GM23248 (cell line): ENCODE data around the gene KIAA1958. TPM values are rescaled to one million over a fixed set of nuclear protein-coding genes. Genes with fewer than 3 reads are reported as not detected.
A peak's percentile ranks its signal among the peaks of the same experiment; 100 is the strongest.

Experiments
- DNase-seq: peaks from one replicate; pipeline ENCODE4 v3.0.0-alpha.2; 2015
- H2AFZ ChIP-seq: fragments of 200-600 bp; sonication (generic); 2 replicates; pipeline ENCODE4 v1.6.1; 2016; ENCODE audit warnings: antibody characterized with exemption
- H3F3A ChIP-seq: fragments of 200-600 bp; sonication (generic); 2 replicates; pipeline ENCODE4 v1.6.1; 2016; ENCODE audit warnings: mild to moderate bottlenecking, antibody characterized with exemption, mixed run types; ENCODE audit not compliant: insufficient read depth
- H3K27ac ChIP-seq: fragments of 200-600 bp; sonication (generic); 2 replicates; pipeline ENCODE4 v1.5.1; 2016; ENCODE audit warnings: mild to moderate bottlenecking
- H3K27me3 ChIP-seq: fragments of 200-600 bp; sonication (generic); replicated peaks from 2 replicates; pipeline ENCODE4 v1.6.1; 2016; ENCODE audit warnings: mild to moderate bottlenecking; ENCODE audit not compliant: insufficient read depth
- H3K36me3 ChIP-seq: fragments of 200-600 bp; sonication (generic); 2 replicates; pipeline ENCODE4 v1.6.1; 2016; ENCODE audit warnings: low read depth, mild to moderate bottlenecking
- H3K4me1 ChIP-seq: fragments of 200-600 bp; sonication (generic); 2 replicates; pipeline ENCODE4 v1.6.1; 2016; ENCODE audit warnings: mild to moderate bottlenecking; ENCODE audit not compliant: insufficient read depth
- H3K4me2 ChIP-seq: fragments of 200-600 bp; sonication (generic); one replicate; pipeline ENCODE4 v1.6.1; 2016; ENCODE audit warnings: mild to moderate bottlenecking; ENCODE audit not compliant: unreplicated experiment
- H3K4me3 ChIP-seq: fragments of 200-600 bp; sonication (generic); 2 replicates; pipeline ENCODE4 v1.5.1; 2016; ENCODE audit warnings: mild to moderate bottlenecking
- H3K79me2 ChIP-seq: fragments of 200-600 bp; sonication (generic); 2 replicates; pipeline ENCODE4 v1.6.1; 2016; ENCODE audit warnings: mild to moderate bottlenecking; ENCODE audit not compliant: insufficient read depth
- H3K9ac ChIP-seq: fragments of 200-600 bp; sonication (generic); 2 replicates; pipeline ENCODE4 v1.6.1; 2016; ENCODE audit warnings: mild to moderate bottlenecking
- H3K9me2 ChIP-seq: fragments of 200-600 bp; sonication (generic); 2 replicates; pipeline ENCODE4 v1.6.1; 2016; ENCODE audit warnings: mixed run types, mild to moderate bottlenecking, moderate library complexity; ENCODE audit not compliant: insufficient read depth
- H3K9me3 ChIP-seq: fragments of 200-600 bp; sonication (generic); one replicate; pipeline ENCODE4 v1.6.1; 2017; ENCODE audit warnings: low read depth
- H4K20me1 ChIP-seq: fragments of 200-600 bp; sonication (generic); 2 replicates; pipeline ENCODE4 v1.6.0; 2016; ENCODE audit not compliant: insufficient read depth
- EZH2 ChIP-seq: fragments of 200-600 bp; sonication (generic); IDR thresholded peaks from 2 replicates; pipeline ENCODE4 v1.6.1; 2018; ENCODE audit warnings: antibody characterized with exemption, mild to moderate bottlenecking; ENCODE audit not compliant: insufficient read depth, poor library complexity, severe bottlenecking
- EZH2phosphoT487 ChIP-seq: fragments of 200-600 bp; sonication (generic); IDR thresholded peaks from 2 replicates; pipeline ENCODE4 v1.6.1; 2018; ENCODE audit warnings: antibody characterized with exemption, moderate library complexity, mild to moderate bottlenecking, low read depth; ENCODE audit not compliant: insufficient read depth
- WGBS, 2 experiments: methylation state at CpG; one replicate each; pipeline ENCODE4 v1.1.6; 2015 to 2017; ENCODE audit warnings: low lambda C conversion rate in 2 of 2, low coverage in 1 of 2; ENCODE audit errors: missing lambda C conversion rate in 2 of 2; 5-methylcytosine and 5-hydroxymethylcytosine counted together
- in situ Hi-C: fragments of 300-500 bp; cut with MboI; formaldehyde crosslinking; loops from 2 replicates; pipeline ENCODE4 v1.15.0; 2020
- polyA plus RNA-seq: library from polyadenylated mRNA; unstranded; fragments of >200 nt; fragmentation: Nextera tagmentation; extraction: Ambion mirVana; gene quantifications from 2 replicates; pipeline ENCODE4 v1.2.1, GENCODE V29; 2016
- total RNA-seq: library from RNA; depleted of rRNA; stranded (reverse); fragments of >200 nt; shearing (Covaris generic); gene quantifications from 2 replicates; pipeline ENCODE4 v1.2.3, GENCODE V29; 2014

The KIAA1958 gene
- total and polyA plus RNA-seq, 2 experiments from 2014 or later = 7.7 to 7.8 TPM

- H3K79me2 ChIP-seq = no peaks in the 10 kb centered on the region; the same call in 1 of the 2 replicates
- no peak overlapping the region for H2AFZ ChIP-seq
- no peaks in the 10 kb centered on the region for H3K4me1 ChIP-seq
- no peaks in the 10 kb centered on the region for H3K36me3 ChIP-seq
- H3K9ac ChIP-seq = no peak overlapping the region
- H4K20me1 ChIP-seq = no peaks in the 10 kb centered on the region
- DNase-seq = peak; percentile 30
- H3K4me3 ChIP-seq = no peak overlapping the region
- TF ChIP-seq EZH2phosphoT487 = no peak
- H3K9me2 ChIP-seq = no peaks in the 10 kb centered on the region
- WGBS, 2 experiments = 76 to 79% methylated on average over 6 of the region's 6 CpGs
- H3K27ac ChIP-seq = no peak overlapping the region
- no peak overlapping the region for H3K4me2 ChIP-seq
- in situ Hi-C loops = no loop called here
- no peaks in the 10 kb centered on the region for H3K9me3 ChIP-seq
- H3F3A ChIP-seq = no peaks in the 10 kb centered on the region
- H3K27me3 ChIP-seq = no peaks in the 10 kb centered on the region
Measured at GRCh38 chr9:112629671-112630485, 143.3 kb downstream of the KIAA1958 start.

- WGBS, 2 experiments = 82 to 91% methylated on average over 3 of the region's 3 CpGs
- no peak overlapping the region for H3K27ac ChIP-seq
- in situ Hi-C loops = no loop called here
Measured at GRCh38 chr9:112631313-112632070, 144.9 kb downstream of the KIAA1958 start.

DNA sequence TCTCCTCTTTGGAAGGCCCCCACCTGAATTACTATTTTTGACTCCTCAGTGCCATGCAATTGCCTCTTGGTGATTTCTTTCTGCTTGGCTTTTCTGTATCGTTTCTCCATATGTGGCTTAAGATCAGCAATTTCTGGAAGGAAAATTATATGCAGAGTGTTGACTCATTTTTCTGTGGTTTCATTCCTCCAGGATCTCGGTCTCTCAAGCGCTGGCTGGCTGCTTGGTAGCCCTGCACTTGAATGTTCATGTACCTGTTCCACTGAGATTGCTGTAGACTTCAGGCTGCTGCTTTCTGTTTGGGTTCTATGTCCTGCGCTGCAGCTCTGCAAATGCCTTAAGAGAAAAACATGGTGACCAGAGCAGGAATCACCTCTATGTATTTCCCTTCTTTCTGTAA is 153.7 kb downstream of the KIAA1958 start:
- in situ Hi-C loops = no loop called here
- Histone ChIP-seq H3K9me3 (no peaks in the 10 kb centered on the region), H2AFZ (no peak overlapping the region), H3K4me2 (no peak overlapping the region), H3K27me3 (no peaks in the 10 kb centered on the region), H3K79me2 (no peaks in the 10 kb centered on the region), H3K9ac (no peak overlapping the region), H3K9me2 (no peaks in the 10 kb centered on the region), H3F3A (no peaks in the 10 kb centered on the region), H3K4me3 (no peak overlapping the region), H3K27ac (no peak overlapping the region), H3K4me1 (peaks cover 5% of the 10 kb centered on the region; the same call in 1 of the 2 replicates), H3K36me3 (no peaks in the 10 kb centered on the region), H4K20me1 (no peaks in the 10 kb centered on the region)
- no peak for DNase-seq
- TF ChIP-seq EZH2 (no peak), EZH2phosphoT487 (no peak)
- WGBS, 2 experiments = 91 to 98% methylated on average over 4 of the region's 4 CpGs

More at GRCh38 chr9:112631313-112632070, 144.9 kb downstream of the KIAA1958 start:
- Histone ChIP-seq H3K4me1 (no peaks in the 10 kb centered on the region), H3K79me2 (no peaks in the 10 kb centered on the region; the same call in 1 of the 2 replicates), H3K9ac (no peak overlapping the region), H3K27me3 (no peaks in the 10 kb centered on the region), H2AFZ (no peak overlapping the region), H4K20me1 (no peaks in the 10 kb centered on the region), H3K36me3 (no peaks in the 10 kb centered on the region), H3K4me3 (no peak overlapping the region), H3K9me3 (no peaks in the 10 kb centered on the region), H3K9me2 (no peaks in the 10 kb centered on the region), H3K4me2 (no peak overlapping the region), H3F3A (no peaks in the 10 kb centered on the region)
- DNase-seq = no peak
- TF ChIP-seq EZH2phosphoT487 = no peak

GRCh38 chr9:112642126-112642525 is 155.5 kb downstream of the KIAA1958 start:
- DNase-seq = no peak
- no peak overlapping the region for H3K4me3 ChIP-seq

More at GRCh38 chr9:112642126-112642525, 155.5 kb downstream of the KIAA1958 start:
- no peaks in the 10 kb centered on the region for H3K9me3 ChIP-seq
- no peak overlapping the region for H2AFZ ChIP-seq
- H3K79me2 ChIP-seq = no peaks in the 10 kb centered on the region
- no peaks in the 10 kb centered on the region for H3F3A ChIP-seq
- TF ChIP-seq EZH2 (no peak), EZH2phosphoT487 (no peak)
- H3K27ac ChIP-seq = no peak overlapping the region
- WGBS, 2 experiments = 95 to 99% methylated on average over 3 of the region's 3 CpGs
- H3K36me3 ChIP-seq = 0 out of 2 replicates have a peak, but pooled peaks cover 4% of the 10 kb centered on the region
- H3K27me3 ChIP-seq = no peaks in the 10 kb centered on the region
- H3K9me2 ChIP-seq = no peaks in the 10 kb centered on the region
- peaks cover 5% of the 10 kb centered on the region; the same call in 1 of the 2 replicates for H3K4me1 ChIP-seq
- H4K20me1 ChIP-seq = no peaks in the 10 kb centered on the region
- H3K4me2 ChIP-seq = no peak overlapping the region
- in situ Hi-C loops = no loop called here
- no peak overlapping the region for H3K9ac ChIP-seq
